A549 (cell line): ENCODE results near the gene DARS2.

Experiments
- EP300 ChIP-seq, 2 experiments: fragments of >200 bp; sonication (Bioruptor Twin); formaldehyde crosslinking; IDR thresholded peaks; 2 replicates in 1 of 2; 3 replicates in 1 of 2; pipeline ENCODE4 v1.6.1; 2016 to 2017
- HOXB13 ChIP-seq: fragments of 250-450 bp; sonication (Bioruptor Pico); IDR thresholded peaks from 2 replicates; pipeline ENCODE4 v1.5.0; 2020; ENCODE audit warnings: low read depth, mild to moderate bottlenecking, moderate library complexity
- POLR2A ChIP-seq: IDR thresholded peaks from 2 replicates; pipeline ENCODE4 v1.6.1; 2012; ENCODE audit warnings: mild to moderate bottlenecking, low read length
- RAD21 ChIP-seq, 2 experiments: fragments of >200 bp in 1 of 2; sonication (Bioruptor Twin) in 1 of 2; formaldehyde crosslinking in 1 of 2; IDR thresholded peaks in 1 of 2; conservative IDR thresholded peaks in 1 of 2; 2 replicates in 1 of 2; 3 replicates in 1 of 2; pipeline ENCODE4 v1.6.1; 2012 to 2018; ENCODE audit warnings: inconsistent platforms in 1 of 2
- RFX5 ChIP-seq: fragments of 450-650 bp; IDR thresholded peaks from 2 replicates; pipeline ENCODE4 v1.7.1; 2014; ENCODE audit warnings: antibody characterized with exemption, mild to moderate bottlenecking, moderate library complexity
- TF ChIP-seq, protein P1 (sequence below): IDR thresholded peaks from 2 replicates; pipeline ENCODE4 v1.6.1; 2012
- TF ChIP-seq, protein P2 (sequence below): fragments of >200 bp; sonication (Bioruptor Twin); formaldehyde crosslinking; IDR thresholded peaks from 3 replicates; pipeline ENCODE4 v1.5.1; 2016

DNA sequence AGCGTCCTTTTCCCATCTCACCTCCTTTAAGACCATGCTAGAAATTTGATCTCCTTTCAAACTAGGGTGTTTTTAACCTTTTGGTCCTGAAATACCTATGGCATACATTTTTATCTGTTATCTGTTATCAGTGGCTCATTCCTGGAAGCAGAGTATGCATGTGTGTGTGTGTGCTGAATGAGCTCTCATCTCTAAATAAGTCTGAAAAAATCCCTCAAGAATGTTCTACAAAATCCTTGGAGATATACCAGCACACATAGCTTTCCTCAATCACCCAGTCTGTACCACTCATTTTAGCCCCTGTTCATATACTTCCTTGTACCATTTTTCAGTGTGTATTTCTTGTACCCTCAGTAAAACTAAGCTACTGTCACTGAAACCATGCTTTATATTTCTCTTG lies 6.0 kb upstream of the DARS2 start:
- TF ChIP-seq, protein P1, sequence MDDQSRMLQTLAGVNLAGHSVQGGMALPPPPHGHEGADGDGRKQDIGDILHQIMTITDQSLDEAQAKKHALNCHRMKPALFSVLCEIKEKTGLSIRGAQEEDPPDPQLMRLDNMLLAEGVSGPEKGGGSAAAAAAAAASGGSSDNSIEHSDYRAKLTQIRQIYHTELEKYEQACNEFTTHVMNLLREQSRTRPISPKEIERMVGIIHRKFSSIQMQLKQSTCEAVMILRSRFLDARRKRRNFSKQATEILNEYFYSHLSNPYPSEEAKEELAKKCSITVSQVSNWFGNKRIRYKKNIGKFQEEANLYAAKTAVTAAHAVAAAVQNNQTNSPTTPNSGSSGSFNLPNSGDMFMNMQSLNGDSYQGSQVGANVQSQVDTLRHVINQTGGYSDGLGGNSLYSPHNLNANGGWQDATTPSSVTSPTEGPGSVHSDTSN: no peak
- TF ChIP-seq RAD21 (conservative IDR thresholded peaks at IDR 0.05 in 1 of 2, IDR thresholded peaks at IDR 0.05 in 1 of 2) (no peak), POLR2A (no peak), HOXB13 (no peak), RFX5 (no peak), EP300 (IDR thresholded peaks at IDR 0.05) (no peak)
- TF ChIP-seq, protein P2, sequence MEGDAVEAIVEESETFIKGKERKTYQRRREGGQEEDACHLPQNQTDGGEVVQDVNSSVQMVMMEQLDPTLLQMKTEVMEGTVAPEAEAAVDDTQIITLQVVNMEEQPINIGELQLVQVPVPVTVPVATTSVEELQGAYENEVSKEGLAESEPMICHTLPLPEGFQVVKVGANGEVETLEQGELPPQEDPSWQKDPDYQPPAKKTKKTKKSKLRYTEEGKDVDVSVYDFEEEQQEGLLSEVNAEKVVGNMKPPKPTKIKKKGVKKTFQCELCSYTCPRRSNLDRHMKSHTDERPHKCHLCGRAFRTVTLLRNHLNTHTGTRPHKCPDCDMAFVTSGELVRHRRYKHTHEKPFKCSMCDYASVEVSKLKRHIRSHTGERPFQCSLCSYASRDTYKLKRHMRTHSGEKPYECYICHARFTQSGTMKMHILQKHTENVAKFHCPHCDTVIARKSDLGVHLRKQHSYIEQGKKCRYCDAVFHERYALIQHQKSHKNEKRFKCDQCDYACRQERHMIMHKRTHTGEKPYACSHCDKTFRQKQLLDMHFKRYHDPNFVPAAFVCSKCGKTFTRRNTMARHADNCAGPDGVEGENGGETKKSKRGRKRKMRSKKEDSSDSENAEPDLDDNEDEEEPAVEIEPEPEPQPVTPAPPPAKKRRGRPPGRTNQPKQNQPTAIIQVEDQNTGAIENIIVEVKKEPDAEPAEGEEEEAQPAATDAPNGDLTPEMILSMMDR: no peak
